ENCODE data around the gene VSNL1. TPM values are rescaled to one million over a fixed set of nuclear protein-coding genes. Genes with fewer than 3 reads are reported as not detected.

Gene VSNL1
- total and polyA plus RNA-seq, 12 donors = 7.2 to 51.1 (median 21.2) TPM

GRCh38 chr2:17538022-17538843, 2.3 kb upstream of the VSNL1 start:
- Histone ChIP-seq H3K27ac (peak overlapping the region in 3 of 5 donors; percentile 35 to 80 (median 62)), H3K4me1 (replicated peaks in 1 of 2) (no peaks in the 10 kb centered on the region), H3K27me3 (peaks cover 5% of the 10 kb centered on the region), H3K9me3 (replicated peaks in 1 of 3) (no peaks in the 10 kb centered on the region), H3K4me3 (peak overlapping the region in 2 of 4 donors; percentile 10 to 51), H3K36me3 (replicated peaks in 1 of 2) (no peaks in the 10 kb centered on the region)
- TF ChIP-seq, protein P1, sequence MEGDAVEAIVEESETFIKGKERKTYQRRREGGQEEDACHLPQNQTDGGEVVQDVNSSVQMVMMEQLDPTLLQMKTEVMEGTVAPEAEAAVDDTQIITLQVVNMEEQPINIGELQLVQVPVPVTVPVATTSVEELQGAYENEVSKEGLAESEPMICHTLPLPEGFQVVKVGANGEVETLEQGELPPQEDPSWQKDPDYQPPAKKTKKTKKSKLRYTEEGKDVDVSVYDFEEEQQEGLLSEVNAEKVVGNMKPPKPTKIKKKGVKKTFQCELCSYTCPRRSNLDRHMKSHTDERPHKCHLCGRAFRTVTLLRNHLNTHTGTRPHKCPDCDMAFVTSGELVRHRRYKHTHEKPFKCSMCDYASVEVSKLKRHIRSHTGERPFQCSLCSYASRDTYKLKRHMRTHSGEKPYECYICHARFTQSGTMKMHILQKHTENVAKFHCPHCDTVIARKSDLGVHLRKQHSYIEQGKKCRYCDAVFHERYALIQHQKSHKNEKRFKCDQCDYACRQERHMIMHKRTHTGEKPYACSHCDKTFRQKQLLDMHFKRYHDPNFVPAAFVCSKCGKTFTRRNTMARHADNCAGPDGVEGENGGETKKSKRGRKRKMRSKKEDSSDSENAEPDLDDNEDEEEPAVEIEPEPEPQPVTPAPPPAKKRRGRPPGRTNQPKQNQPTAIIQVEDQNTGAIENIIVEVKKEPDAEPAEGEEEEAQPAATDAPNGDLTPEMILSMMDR (IDR thresholded peaks at IDR 0.05) = no peak
- TF ChIP-seq POLR2A (IDR thresholded peaks at IDR 0.05) = no peak
- intact Hi-C loops (cut with DNase I) = no loop called here
- DNase-seq = peak in 4 of 7 donors; percentile 16 to 53 (median 22)
- WGBS, 4 donors = 2 to 3% (median 2%) methylated on average over 28 to 30 of the region's 30 CpGs

DNA sequence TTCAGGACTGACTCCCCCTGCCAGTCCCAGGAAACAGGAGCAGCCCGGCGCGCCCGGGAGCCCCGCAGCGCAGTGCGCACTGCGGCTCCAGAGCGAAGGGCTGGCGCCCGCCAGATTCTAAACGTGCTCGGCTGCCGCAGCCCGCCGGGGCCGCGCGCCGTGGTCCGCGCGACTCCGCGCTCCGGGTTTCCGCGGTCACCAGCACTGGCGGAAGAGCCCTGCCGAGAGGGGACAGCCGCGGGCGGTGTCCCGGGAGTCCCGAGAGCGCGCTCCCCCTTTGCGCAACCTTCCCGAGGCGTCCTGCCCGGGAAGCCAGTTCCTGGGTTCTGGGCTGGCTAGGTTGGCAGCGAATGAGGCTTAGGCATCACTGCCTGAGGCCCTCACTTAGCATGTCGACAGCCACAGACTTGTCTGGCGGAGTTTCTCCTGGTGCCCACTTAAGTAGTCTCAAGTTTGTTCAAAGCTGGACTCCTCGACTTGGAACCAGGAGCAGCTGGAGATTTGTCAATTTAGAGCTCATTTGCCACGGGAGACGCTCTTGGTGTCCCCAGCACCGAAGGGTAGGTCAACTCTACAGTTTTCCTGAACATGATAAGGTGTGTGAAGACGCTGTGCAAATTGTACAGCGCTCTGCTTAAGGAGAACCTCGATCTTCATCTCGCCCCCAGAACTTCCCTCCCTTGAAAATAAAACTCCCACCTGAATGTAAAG, 1.5 kb upstream of the VSNL1 start:
- Histone ChIP-seq H3K4me3 (peak overlapping the region in 2 of 4 donors; percentile 10 to 51), H3K27ac (peak overlapping the region in 4 of 5 donors; percentile 35 to 80 (median 50)), H3K36me3 (replicated peaks in 1 of 2) (no peaks in the 10 kb centered on the region), H3K4me1 (replicated peaks in 1 of 2) (peaks cover 0 to 4% of the 10 kb centered on the region in 2 donors), H3K27me3 (peaks cover 5% of the 10 kb centered on the region), H3K9me3 (replicated peaks in 1 of 3) (no peaks in the 10 kb centered on the region)
- peak in 1 of 2 donors; percentile 71 for TF ChIP-seq POLR2A (IDR thresholded peaks at IDR 0.05)
- TF ChIP-seq, protein P1 (IDR thresholded peaks at IDR 0.05) = no peak
- DNase-seq = peak; percentile 50 to 77 (median 69)
- intact Hi-C loops (cut with DNase I) = no loop called here
- WGBS, 4 donors = 1 to 5% (median 2%) methylated on average over 10 to 52 of the region's 52 CpGs

GRCh38 chr2:17539611-17540092, 844 bp upstream of the VSNL1 start:
- H3K4me1 ChIP-seq (replicated peaks in 1 of 2) = peaks cover 0 to 5% of the 10 kb centered on the region in 2 donors
- H3K4me3 ChIP-seq = peak overlapping the region in 2 of 4 donors; percentile 10 to 51
- H3K27me3 ChIP-seq = peaks cover 5% of the 10 kb centered on the region
- no peak for TF ChIP-seq POLR2A (IDR thresholded peaks at IDR 0.05)
- TF ChIP-seq, protein P1 (IDR thresholded peaks at IDR 0.05) = no peak
- intact Hi-C loops (cut with DNase I) = no loop called here
- 1 to 7% (median 5%) methylated on average over 12 to 13 of the region's 13 CpGs for WGBS, 4 donors
- H3K9me3 ChIP-seq (replicated peaks in 1 of 3) = no peaks in the 10 kb centered on the region
- peak overlapping the region in 4 of 5 donors; percentile 35 to 80 (median 50) for H3K27ac ChIP-seq
- DNase-seq = peak in 3 of 7 donors; percentile 26 to 33 (median 27)
- no peaks in the 10 kb centered on the region for H3K36me3 ChIP-seq (replicated peaks in 1 of 2)
